ENCODE results near the gene CR1L. TPM values are rescaled to one million over a fixed set of nuclear protein-coding genes. Genes with fewer than 3 reads are reported as not detected.

Gene CR1L
- total RNA-seq, 1 experiment from 2014 or later, result not detected

- no peaks in the 10 kb centered on the region for H3K36me3 ChIP-seq (ENCODE audit: control insufficient read depth, insufficient read depth, low read length)
- in situ Hi-C loops (cut with HindIII; ENCODE audit: low pct_unique_long_range_greater_than_20kb, low sequenced_read_pairs) (no loop called here), intact Hi-C loops (cut with micrococcal nuclease; ENCODE audit: unreplicated experiment) (no loop called here)
- ATAC-seq, result no peak
- DNase-seq (ENCODE audit: low read depth, low spot score), result no peak
- no TSS peak for BruUV-seq (replicated peaks)
- H3K27me3 ChIP-seq (ENCODE audit: control insufficient read depth, insufficient read depth, low read length), result no peaks in the 10 kb centered on the region
- no peaks in the 10 kb centered on the region for H3K9me3 ChIP-seq (ENCODE audit: control insufficient read depth, insufficient read depth, low read depth, low read length)
- CTCF ChIA-PET, result no interaction called here
- POLR2A ChIA-PET, result no interaction called here
- no peak overlapping the region for H3K4me3 ChIP-seq (ENCODE audit: low read depth in 2 of 2, low read length in 2 of 2)
- H3K27ac ChIP-seq (ENCODE audit: low read length), result no peak overlapping the region
- H3K4me1 ChIP-seq (ENCODE audit: control insufficient read depth, insufficient read depth, low read length), result no peaks in the 10 kb centered on the region
- no peak for TF ChIP-seq POLR2AphosphoS5 (IDR thresholded peaks at IDR 0.05; ENCODE audit: low read depth, low read length)
- no peak for TF ChIP-seq REST (IDR thresholded peaks at IDR 0.05; ENCODE audit: insufficient read depth in 1 of 2, low read depth in 2 of 2, low read length in 1 of 2)
- no peak for TF ChIP-seq SIN3A (IDR thresholded peaks at IDR 0.05; ENCODE audit: borderline replicate concordance, insufficient read depth, low read depth, low read length)
- no peak for TF ChIP-seq TCF7L2 (IDR thresholded peaks at IDR 0.05; ENCODE audit: low read depth, low read length)
- TF ChIP-seq CTCF (IDR thresholded peaks at IDR 0.05), result no peak
Measured at GRCh38 chr1:207744000-207744534, 99.1 kb downstream of the CR1L start.

DNA sequence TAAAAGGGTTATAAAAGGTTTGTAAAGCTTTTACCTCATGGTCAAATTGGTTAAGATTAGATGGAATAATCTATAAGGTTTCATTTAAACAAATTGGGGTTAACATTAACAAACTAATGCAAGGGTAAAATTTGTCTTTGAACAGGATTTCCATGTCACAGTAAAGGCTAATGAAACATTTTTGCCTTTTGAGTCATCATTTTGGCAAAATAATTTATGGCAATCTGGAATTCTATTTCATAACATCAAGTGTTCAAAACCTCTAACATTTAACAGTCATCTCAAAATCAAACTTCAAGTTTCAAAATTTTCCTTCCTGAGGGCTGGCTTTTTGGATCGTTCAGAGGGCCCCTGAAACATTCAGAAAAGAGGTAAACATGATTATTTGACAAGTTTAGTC is 100.4 kb downstream of the CR1L start:
- in situ Hi-C loops (cut with HindIII; ENCODE audit: low pct_unique_long_range_greater_than_20kb, low sequenced_read_pairs), result no loop called here
- intact Hi-C loops (cut with micrococcal nuclease; ENCODE audit: unreplicated experiment), result no loop called here
- no peaks in the 10 kb centered on the region for H3K9me3 ChIP-seq (ENCODE audit: control insufficient read depth, insufficient read depth, low read depth, low read length)
- no peaks in the 10 kb centered on the region for H3K36me3 ChIP-seq (ENCODE audit: control insufficient read depth, insufficient read depth, low read length)
- no TSS peak for BruUV-seq (replicated peaks)
- DNase-seq (ENCODE audit: low read depth, low spot score) (no peak), ATAC-seq (no peak)
- H3K4me1 ChIP-seq (ENCODE audit: control insufficient read depth, insufficient read depth, low read length), result no peaks in the 10 kb centered on the region
- ChIA-PET POLR2A (no interaction called here), CTCF (no interaction called here)
- TF ChIP-seq SIN3A (IDR thresholded peaks at IDR 0.05; ENCODE audit: borderline replicate concordance, insufficient read depth, low read depth, low read length) (no peak), TCF7L2 (IDR thresholded peaks at IDR 0.05; ENCODE audit: low read depth, low read length) (no peak), REST (IDR thresholded peaks at IDR 0.05; ENCODE audit: insufficient read depth in 1 of 2, low read depth in 2 of 2, low read length in 1 of 2) (no peak), CTCF (IDR thresholded peaks at IDR 0.05) (no peak), POLR2AphosphoS5 (IDR thresholded peaks at IDR 0.05; ENCODE audit: low read depth, low read length) (no peak)
- no peak overlapping the region for H3K4me3 ChIP-seq (ENCODE audit: low read depth in 2 of 2, low read length in 2 of 2)
- no peaks in the 10 kb centered on the region for H3K27me3 ChIP-seq (ENCODE audit: control insufficient read depth, insufficient read depth, low read length)
- H3K27ac ChIP-seq (ENCODE audit: low read length), result no peak overlapping the region
